Esophagus muscularis mucosa (tissue), 3 donors: Measurements from ENCODE around the gene ICOS.

Experiments
- POLR2A ChIP-seq: fragments of 450-650 bp; IDR thresholded peaks from one replicate; pipeline ENCODE4 v1.6.1; 2017; ENCODE audit warnings: antibody characterized with exemption, moderate library complexity, mild to moderate bottlenecking, low read depth
- POLR2AphosphoS5 ChIP-seq, 2 donors: sonication (generic); formaldehyde crosslinking; IDR thresholded peaks; one replicate each; pipeline ENCODE4 v1.6.1; 2017; ENCODE audit warnings: antibody characterized with exemption in 2 of 2
- TF ChIP-seq, protein P1 (sequence below), 3 experiments: fragments of 200-600 bp in 2 of 3; fragments of 450-650 bp in 1 of 3; sonication (generic) in 2 of 3; IDR thresholded peaks; one replicate each; pipeline ENCODE4 v1.5.1; 2017 to 2019; ENCODE audit warnings: antibody characterized with exemption in 3 of 3, mild to moderate bottlenecking in 2 of 3, moderate library complexity in 1 of 3

DNA sequence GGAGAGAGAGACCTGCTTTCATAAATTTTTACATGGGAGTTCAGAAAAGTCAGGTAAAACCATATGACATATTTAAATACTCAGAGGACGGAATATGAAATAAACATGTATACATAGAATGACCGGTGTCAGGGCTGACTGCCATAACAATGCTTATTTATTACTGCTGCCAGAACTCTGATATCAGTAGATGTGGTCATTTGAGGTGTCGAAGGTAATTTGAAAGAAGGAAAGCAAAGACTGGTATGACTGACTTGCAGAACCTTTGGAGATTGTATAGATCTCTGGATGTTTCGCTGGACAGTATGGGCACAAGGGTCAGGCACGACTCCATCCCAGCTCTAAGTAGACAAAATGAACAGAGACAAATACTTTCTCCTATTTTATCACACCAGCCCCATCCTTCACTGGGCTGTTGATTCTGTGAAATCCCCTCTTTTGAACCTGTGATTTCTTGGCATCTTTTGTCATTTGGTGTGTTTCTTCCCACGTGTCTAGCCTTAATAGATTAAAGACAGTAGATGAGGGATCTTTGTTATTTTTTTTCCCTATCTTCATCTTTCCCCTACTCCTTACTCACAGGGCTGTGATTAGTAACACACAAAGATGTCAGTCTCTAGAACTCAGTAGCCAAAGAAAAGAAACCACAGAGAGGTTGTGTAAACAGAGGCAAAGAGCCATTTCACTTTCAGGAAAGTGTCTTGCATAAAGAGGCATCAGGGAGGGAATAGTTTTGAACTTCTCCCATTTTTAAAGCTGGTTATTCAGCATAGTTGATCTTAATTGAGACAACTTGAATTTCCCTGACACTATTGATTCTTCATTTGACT is 61.6 kb downstream of the ICOS start:
- TF ChIP-seq, protein P1, sequence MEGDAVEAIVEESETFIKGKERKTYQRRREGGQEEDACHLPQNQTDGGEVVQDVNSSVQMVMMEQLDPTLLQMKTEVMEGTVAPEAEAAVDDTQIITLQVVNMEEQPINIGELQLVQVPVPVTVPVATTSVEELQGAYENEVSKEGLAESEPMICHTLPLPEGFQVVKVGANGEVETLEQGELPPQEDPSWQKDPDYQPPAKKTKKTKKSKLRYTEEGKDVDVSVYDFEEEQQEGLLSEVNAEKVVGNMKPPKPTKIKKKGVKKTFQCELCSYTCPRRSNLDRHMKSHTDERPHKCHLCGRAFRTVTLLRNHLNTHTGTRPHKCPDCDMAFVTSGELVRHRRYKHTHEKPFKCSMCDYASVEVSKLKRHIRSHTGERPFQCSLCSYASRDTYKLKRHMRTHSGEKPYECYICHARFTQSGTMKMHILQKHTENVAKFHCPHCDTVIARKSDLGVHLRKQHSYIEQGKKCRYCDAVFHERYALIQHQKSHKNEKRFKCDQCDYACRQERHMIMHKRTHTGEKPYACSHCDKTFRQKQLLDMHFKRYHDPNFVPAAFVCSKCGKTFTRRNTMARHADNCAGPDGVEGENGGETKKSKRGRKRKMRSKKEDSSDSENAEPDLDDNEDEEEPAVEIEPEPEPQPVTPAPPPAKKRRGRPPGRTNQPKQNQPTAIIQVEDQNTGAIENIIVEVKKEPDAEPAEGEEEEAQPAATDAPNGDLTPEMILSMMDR (IDR thresholded peaks at IDR 0.05) = no peak
- TF ChIP-seq POLR2AphosphoS5 (IDR thresholded peaks at IDR 0.05) (no peak), POLR2A (no peak)
